Activated CD4-positive, alpha-beta memory T cell treated with anti-CD3 and anti-CD28 coated beads for 36 hours (primary cell): ENCODE results near the gene ZFP3. TPM values are rescaled to one million over a fixed set of nuclear protein-coding genes. Genes with fewer than 3 reads are reported as not detected.
"Not testable (repeated sequence)": the region's sequence is repeated elsewhere in the genome, so short reads cannot be mapped to it uniquely, and the experiment has no call there.

Experiments used
- CTCF ChIA-PET: fragments of 350-600 bp; sonication (Branson Sonifier 250); formaldehyde crosslinking; loops from one replicate; lab custom pipeline; 2021; ENCODE audit warnings: antibody characterized with exemption, inconsistent platforms; lab: Charles Lee
- POLR2A ChIA-PET: fragments of 350-600 bp; sonication (Branson Sonifier 250); formaldehyde crosslinking; loops from one replicate; lab custom pipeline; 2021; ENCODE audit warnings: antibody characterized with exemption; lab: Charles Lee
- DNase-seq: peaks from one replicate; pipeline ENCODE4 v3.0.0-alpha.2; 2020
- H3K27ac Mint-ChIP-seq: one replicate; pipeline ENCODE4 v1.8.0; 2021; ENCODE audit warnings: mixed read lengths
- H3K27me3 Mint-ChIP-seq: one replicate; pipeline ENCODE4 v1.8.0; 2021; ENCODE audit warnings: mixed read lengths
- H3K36me3 Mint-ChIP-seq: one replicate; pipeline ENCODE4 v1.8.0; 2021; ENCODE audit warnings: mixed read lengths
- H3K4me1 Mint-ChIP-seq: one replicate; pipeline ENCODE4 v1.8.0; 2021; ENCODE audit warnings: low read depth, mixed read lengths
- H3K4me3 Mint-ChIP-seq: one replicate; pipeline ENCODE4 v1.8.0; 2021; ENCODE audit warnings: mild to moderate bottlenecking, mixed read lengths
- H3K9me3 Mint-ChIP-seq: one replicate; pipeline ENCODE4 v1.8.0; 2021; ENCODE audit warnings: mixed read lengths
- intact Hi-C: fragments of 100-400 bp; cut with micrococcal nuclease; formaldehyde crosslinking; loops from one replicate; pipeline ENCODE4 v1.15.1; 2023
- total RNA-seq, 2 experiments: library from RNA; stranded (reverse); gene quantifications; one replicate each; pipeline ENCODE4 v1.2.3, GENCODE V29; 2021

Gene ZFP3
- total RNA-seq, 2 experiments from 2014 or later: 1.8 to 1.9 TPM

DNA sequence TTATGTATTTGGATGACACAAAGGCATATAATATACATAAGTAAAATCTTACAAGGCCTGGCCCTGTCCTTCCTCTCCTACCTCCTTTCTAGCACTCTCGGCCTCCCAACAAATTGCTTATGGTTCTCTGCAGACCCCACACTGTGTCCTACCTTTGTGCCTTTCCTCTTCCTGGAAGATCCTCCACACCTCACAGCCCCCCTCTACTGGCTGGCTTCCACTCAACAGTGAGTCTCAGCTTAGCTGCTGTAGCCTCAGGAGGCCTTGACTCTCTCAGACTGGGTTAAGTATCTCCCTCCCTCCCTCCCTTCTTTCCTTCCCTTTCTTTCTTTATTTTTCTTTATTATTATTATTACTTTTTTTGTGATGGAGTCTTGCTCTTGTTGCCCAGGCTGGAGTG lies 34.7 kb upstream of the ZFP3 start:
- H3K9me3 Mint-ChIP-seq: no peaks in the 10 kb centered on the region
- H3K36me3 Mint-ChIP-seq: peaks cover 2% of the 10 kb centered on the region
- no peak for DNase-seq
- peak overlapping the region; percentile 58 for H3K27ac Mint-ChIP-seq
- ChIA-PET CTCF (interaction anchor here (1.0 to 3.2 kb wide), 2 partner anchors 13 to 18 kb away, joined by 4 to 11 read pairs; no protein-coding TSS in a partner anchor), POLR2A (interaction anchor here (1.2 kb wide), 1 partner anchor 9 kb away, joined by 4 read pairs; the partner anchor contains the start of gene SLC52A1)
- H3K4me3 Mint-ChIP-seq: peak overlapping the region; percentile 28
- intact Hi-C loops: no loop called here
- H3K27me3 Mint-ChIP-seq: no peaks in the 10 kb centered on the region
- peaks cover 53% of the 10 kb centered on the region for H3K4me1 Mint-ChIP-seq

DNA sequence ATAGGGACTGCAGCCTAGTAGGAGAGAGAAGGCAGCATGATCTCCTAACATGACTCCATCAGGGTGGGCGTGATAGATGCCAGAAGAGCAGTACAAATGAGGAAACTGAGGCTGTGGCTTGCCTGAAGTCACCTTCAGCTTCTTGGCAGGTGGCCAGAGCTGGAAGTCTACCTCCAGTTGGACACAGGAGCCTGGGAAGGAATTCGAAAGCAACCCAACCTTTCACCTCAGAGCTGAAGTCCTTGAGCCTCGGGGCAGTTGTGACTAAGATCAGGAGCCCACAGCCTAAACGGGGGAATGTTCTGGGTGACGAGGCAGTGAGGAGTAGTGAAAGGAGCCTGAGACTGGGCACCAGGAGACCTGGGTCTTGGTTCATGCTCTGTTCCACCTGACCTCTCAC lies 33.6 kb upstream of the ZFP3 start:
- Mint-ChIP-seq H3K9me3 (no peaks in the 10 kb centered on the region), H3K27ac (peak overlapping the region; percentile 70), H3K36me3 (peaks cover 2% of the 10 kb centered on the region), H3K4me3 (no peak overlapping the region), H3K4me1 (peaks cover 61% of the 10 kb centered on the region), H3K27me3 (no peaks in the 10 kb centered on the region)
- intact Hi-C loops: no loop called here
- ChIA-PET CTCF (interaction anchor here (1.0 to 3.2 kb wide), 2 partner anchors 14 to 17 kb away, joined by 4 to 11 read pairs; no protein-coding TSS in a partner anchor), POLR2A (interaction anchor here (1.2 kb wide), 1 partner anchor 10 kb away, joined by 4 read pairs; the partner anchor contains the start of gene SLC52A1)
- DNase-seq: no peak

DNA sequence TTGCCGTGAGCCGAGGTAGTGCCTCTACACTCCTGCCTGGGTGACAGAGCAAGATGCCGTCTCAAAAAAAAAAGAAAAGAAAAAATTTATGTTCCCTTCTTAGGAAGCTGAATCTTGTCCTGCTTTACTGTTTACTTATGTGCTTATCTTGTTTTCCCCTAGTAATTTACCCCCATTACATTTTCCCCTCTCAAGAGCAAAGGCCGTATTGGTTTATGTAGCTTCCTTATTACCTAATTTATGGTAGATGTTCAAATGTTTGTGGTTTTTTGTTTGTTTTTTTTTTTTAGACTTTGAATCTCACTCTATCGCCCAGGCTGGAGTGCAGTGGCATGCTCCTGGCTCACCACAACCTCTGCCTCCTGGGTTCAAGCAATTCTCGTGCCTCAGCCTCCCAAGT lies 32.8 kb upstream of the ZFP3 start:
- Mint-ChIP-seq H3K4me3 (no peak overlapping the region), H3K27me3 (no peaks in the 10 kb centered on the region), H3K4me1 (peaks cover 62% of the 10 kb centered on the region), H3K27ac (peak overlapping the region; percentile 70), H3K36me3 (peaks cover 2% of the 10 kb centered on the region), H3K9me3 (no peaks in the 10 kb centered on the region)
- ChIA-PET POLR2A (interaction anchor here (0.7 kb wide), 2 partner anchors 8 to 53 kb away, joined by 3 to 4 read pairs; no protein-coding TSS in a partner anchor), CTCF (interaction anchor here (0.6 to 3.2 kb wide), 4 partner anchors 9 to 65 kb away, joined by 3 to 11 read pairs (median 6); no protein-coding TSS in a partner anchor)
- DNase-seq: no peak
- intact Hi-C loops: no loop called here

DNA sequence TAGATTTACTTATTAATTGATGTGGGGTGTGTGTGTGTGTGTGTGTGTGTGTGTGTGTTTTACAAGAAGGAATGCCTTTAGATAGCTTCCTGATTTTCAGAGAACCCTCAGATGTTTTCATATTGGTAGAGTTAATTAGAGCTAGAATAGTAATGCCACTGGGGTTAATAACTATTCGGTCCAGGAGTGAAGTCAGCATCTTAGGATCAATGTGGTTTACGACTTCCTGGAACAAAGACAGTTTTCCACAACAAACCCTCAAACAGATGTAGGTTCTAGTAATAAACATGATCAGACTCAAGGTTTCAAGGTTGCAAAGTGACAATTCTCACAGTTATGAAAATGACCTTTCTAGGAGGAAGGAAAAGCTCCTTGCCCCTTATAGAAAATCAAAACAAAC lies 30.8 kb upstream of the ZFP3 start:
- no peaks in the 10 kb centered on the region for H3K9me3 Mint-ChIP-seq
- intact Hi-C loops: loop anchor here (1.0 kb wide), 1 partner anchor 16 kb away; no protein-coding TSS in a partner anchor
- no peaks in the 10 kb centered on the region for H3K27me3 Mint-ChIP-seq
- peak overlapping the region; percentile 77 for H3K27ac Mint-ChIP-seq
- ChIA-PET CTCF (interaction anchor here (0.6 to 3.7 kb wide), 3 partner anchors 14 to 136 kb away, joined by 3 to 10 read pairs (median 4); no protein-coding TSS in a partner anchor), POLR2A (no interaction called here)
- no peak for DNase-seq
- H3K4me1 Mint-ChIP-seq: peaks cover 54% of the 10 kb centered on the region
- H3K4me3 Mint-ChIP-seq: no peak overlapping the region
- H3K36me3 Mint-ChIP-seq: peaks cover 2% of the 10 kb centered on the region

DNA sequence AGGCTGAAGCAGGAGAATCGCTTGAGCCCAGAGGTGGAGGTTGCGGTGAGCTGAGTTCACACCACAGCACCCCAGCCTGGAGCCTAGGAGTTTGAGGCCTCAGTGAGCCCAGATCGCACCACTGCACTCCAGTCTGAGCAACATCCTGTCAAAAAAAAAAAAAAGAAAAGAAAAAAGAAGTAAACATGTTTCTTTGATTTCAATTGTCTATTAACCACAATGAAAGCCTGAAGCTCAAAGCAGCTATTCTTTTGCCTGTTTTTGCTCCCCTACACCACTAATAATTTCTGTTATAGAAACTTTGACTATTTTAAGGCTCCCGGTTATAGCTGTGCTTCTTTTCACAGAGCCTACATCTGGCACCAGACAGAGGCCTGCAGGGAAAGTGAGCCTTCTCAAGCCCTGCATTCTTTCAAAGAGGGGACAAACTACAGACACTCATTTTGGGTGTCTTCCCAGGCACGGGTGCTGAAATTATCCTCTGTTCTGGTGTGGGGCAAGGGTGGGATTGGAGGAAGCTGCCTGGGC lies 28.9 kb upstream of the ZFP3 start:
- ChIA-PET CTCF (interaction anchor here (0.9 to 3.7 kb wide), 4 partner anchors 14 to 19 kb away, joined by 3 to 11 read pairs (median 7); no protein-coding TSS in a partner anchor), POLR2A (interaction anchor here (0.5 to 1.6 kb wide), 2 partner anchors 14 to 79 kb away, joined by 3 to 5 read pairs; partner anchors contain the start of gene SLC52A1)
- intact Hi-C loops: no loop called here

DNA sequence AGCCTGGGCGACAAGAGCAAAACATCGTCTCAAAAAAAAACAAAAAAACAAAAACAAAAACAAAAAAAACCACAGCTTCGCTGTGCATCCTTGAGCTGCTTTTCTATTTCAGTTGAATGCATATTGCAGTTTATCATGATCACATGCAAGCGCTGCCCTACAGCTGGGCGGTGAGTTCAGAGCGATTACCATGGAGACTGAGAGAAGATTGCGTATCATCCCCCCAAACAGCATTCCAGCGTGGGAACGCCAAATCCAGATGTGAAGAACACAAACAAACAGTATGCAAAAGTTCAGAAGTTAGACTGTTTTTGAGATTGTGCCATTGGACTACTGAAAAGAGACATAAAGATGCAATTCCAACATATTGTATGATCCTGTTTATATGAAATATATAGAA lies 28.0 kb upstream of the ZFP3 start:
- Mint-ChIP-seq H3K36me3 (no peaks in the 10 kb centered on the region), H3K9me3 (no peaks in the 10 kb centered on the region), H3K4me3 (no peak overlapping the region), H3K27me3 (no peaks in the 10 kb centered on the region), H3K27ac (no peak overlapping the region), H3K4me1 (peaks cover 34% of the 10 kb centered on the region)
- intact Hi-C loops: no loop called here
- ChIA-PET POLR2A (interaction anchor here (1.6 kb wide), 1 partner anchor 80 kb away, joined by 5 read pairs; no protein-coding TSS in a partner anchor), CTCF (interaction anchor here (0.9 to 3.7 kb wide), 3 partner anchors 13 to 20 kb away, joined by 3 to 11 read pairs (median 10); no protein-coding TSS in a partner anchor)
- no peak for DNase-seq

More for the DNA sequence above, 28.9 kb upstream of the ZFP3 start:
- no peaks in the 10 kb centered on the region for H3K36me3 Mint-ChIP-seq
- H3K9me3 Mint-ChIP-seq: no peaks in the 10 kb centered on the region
- H3K27ac Mint-ChIP-seq: peak overlapping the region; percentile 78
- H3K4me3 Mint-ChIP-seq: no peak overlapping the region
- peaks cover 41% of the 10 kb centered on the region for H3K4me1 Mint-ChIP-seq
- DNase-seq: peak; percentile 76
- H3K27me3 Mint-ChIP-seq: no peaks in the 10 kb centered on the region

DNA sequence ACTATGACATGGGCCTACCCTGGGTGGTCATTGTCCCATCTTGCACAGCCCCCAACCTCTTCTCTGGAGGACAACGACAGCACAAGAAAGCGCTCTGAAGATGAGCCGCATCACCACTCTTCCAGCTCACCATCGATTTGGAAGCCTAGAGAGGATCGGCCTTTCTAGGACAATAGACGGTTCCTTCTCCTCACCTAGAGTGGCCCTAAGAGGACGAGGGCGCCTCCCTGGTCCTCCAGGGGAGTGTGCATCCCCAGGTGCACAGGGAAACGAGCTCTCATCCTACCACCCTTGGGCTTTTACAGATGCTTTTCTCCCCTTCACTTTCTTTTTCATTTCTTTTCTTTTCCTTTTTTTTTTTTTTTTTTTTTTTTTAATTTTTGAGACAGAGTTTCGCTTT lies 22.7 kb upstream of the ZFP3 start:
- Mint-ChIP-seq H3K4me3 (no peak overlapping the region), H3K4me1 (no peaks in the 10 kb centered on the region), H3K36me3 (no peaks in the 10 kb centered on the region), H3K27me3 (no peaks in the 10 kb centered on the region), H3K9me3 (no peaks in the 10 kb centered on the region), H3K27ac (no peak overlapping the region)
- ChIA-PET POLR2A (no interaction called here), CTCF (no interaction called here)
- no peak for DNase-seq
- intact Hi-C loops: no loop called here

DNA sequence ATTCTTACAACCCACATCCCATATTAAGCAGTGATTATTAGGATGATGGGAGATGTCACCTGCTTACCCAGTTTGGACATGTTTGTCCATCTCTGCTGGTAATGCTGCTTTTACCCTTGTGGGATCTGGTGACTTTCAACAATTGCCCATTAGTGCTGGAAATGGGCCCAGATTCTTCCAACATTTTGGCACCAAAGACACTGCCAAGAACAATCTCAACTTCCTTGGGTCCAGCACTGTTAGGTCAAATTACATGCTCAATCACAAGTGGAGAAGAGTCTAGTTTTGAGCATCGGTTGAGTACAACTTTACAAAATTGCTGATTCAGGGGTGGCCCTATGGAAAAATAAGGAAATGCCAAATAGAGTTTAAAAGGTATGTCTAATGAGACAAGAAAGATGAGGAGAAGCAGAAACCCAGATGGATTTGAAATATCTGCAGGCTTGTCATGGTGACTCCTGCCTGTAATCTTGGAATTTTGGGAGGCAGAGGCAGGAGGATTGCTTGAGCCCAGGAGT lies 13.0 kb upstream of the ZFP3 start:
- Mint-ChIP-seq H3K9me3 (no peaks in the 10 kb centered on the region), H3K27ac (no peak overlapping the region), H3K4me1 (peaks cover 9% of the 10 kb centered on the region), H3K4me3 (no peak overlapping the region), H3K27me3 (no peaks in the 10 kb centered on the region), H3K36me3 (no peaks in the 10 kb centered on the region)
- CTCF ChIA-PET: interaction anchor here (4.1 to 5.2 kb wide), 2 partner anchors 36 to 86 kb away, joined by 57 to 74 read pairs; no protein-coding TSS in a partner anchor
- POLR2A ChIA-PET: no interaction called here
- intact Hi-C loops: no loop called here
- no peak for DNase-seq

DNA sequence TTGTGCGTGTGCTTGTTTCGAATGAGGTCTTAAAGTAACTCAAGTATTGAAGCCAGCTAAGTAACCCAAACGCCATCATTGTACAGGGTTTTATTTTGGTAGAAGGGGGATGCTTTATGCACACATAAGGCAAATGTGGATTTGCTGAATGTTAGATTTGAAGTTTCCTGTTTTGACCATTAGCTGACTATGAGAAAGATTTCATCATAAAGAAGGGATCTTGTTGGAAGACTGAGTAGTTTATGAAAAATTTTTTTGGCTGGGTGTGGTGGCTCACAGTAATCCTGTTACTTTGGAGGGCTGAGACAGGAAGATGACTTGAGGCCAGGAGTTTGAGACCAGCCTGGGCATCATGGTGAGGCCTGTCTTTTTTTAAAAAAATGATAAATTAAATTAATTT lies 10.0 kb upstream of the ZFP3 start:
- H3K9me3 Mint-ChIP-seq: no peaks in the 10 kb centered on the region
- H3K4me3 Mint-ChIP-seq: no peak overlapping the region
- ChIA-PET CTCF (interaction anchor here (1.1 to 1.9 kb wide), 2 partner anchors 37 to 159 kb away, joined by 4 read pairs; no protein-coding TSS in a partner anchor), POLR2A (no interaction called here)
- intact Hi-C loops: no loop called here
- H3K27ac Mint-ChIP-seq: no peak overlapping the region
- H3K4me1 Mint-ChIP-seq: peaks cover under 1% of the 10 kb centered on the region
- no peaks in the 10 kb centered on the region for H3K27me3 Mint-ChIP-seq
- H3K36me3 Mint-ChIP-seq: no peaks in the 10 kb centered on the region
- DNase-seq: no peak

DNA sequence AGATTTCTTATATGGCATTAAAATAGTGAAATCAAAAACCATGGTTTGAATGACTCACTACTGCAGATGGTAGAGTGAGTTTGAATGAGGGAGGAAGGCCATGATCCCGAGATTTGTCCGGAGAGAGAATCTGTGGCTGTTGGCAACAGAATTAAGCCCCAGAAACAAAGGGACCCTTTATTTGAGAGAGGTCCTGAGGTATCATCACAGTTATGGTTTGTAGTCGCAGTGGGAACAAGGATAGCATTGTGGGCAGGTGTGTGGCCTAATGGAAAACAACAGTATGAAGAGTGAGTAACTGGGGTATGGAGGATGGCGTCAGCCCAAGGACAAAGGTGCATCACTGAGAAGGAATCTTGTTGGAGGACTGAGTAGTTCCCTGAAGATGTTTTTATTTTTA lies 8.5 kb upstream of the ZFP3 start:
- Mint-ChIP-seq H3K27ac (no peak overlapping the region), H3K9me3 (no peaks in the 10 kb centered on the region), H3K4me3 (no peak overlapping the region), H3K4me1 (no peaks in the 10 kb centered on the region), H3K27me3 (no peaks in the 10 kb centered on the region), H3K36me3 (no peaks in the 10 kb centered on the region)
- intact Hi-C loops: no loop called here
- no peak for DNase-seq
- CTCF ChIA-PET: no interaction called here
- POLR2A ChIA-PET: no interaction called here

DNA sequence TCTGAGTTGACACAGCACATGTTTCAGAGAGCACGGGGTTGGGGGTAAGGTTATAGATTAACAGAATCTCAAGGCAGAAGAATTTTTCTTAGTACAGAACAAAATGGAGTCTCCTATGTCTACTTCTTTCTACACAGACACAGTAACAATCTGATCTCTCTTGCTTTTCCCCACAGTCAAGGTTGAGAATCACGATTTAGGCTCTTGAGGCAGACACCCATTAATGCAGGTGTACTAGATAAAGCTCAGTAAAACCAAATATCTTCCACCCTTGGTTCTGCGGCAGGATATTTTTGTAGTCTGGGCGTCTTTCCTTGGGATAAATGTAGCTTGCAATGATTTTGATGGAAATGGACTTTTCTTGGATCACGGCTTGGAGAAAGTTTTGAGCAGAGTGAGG lies 2.8 kb upstream of the ZFP3 start:
- H3K4me3 Mint-ChIP-seq, H3K27me3 Mint-ChIP-seq, CTCF ChIA-PET, H3K36me3 Mint-ChIP-seq, intact Hi-C loops, H3K27ac Mint-ChIP-seq, DNase-seq, POLR2A ChIA-PET, H3K9me3 Mint-ChIP-seq: not testable (repeated sequence)
- peaks cover 19% of the 10 kb centered on the region for H3K4me1 Mint-ChIP-seq

DNA sequence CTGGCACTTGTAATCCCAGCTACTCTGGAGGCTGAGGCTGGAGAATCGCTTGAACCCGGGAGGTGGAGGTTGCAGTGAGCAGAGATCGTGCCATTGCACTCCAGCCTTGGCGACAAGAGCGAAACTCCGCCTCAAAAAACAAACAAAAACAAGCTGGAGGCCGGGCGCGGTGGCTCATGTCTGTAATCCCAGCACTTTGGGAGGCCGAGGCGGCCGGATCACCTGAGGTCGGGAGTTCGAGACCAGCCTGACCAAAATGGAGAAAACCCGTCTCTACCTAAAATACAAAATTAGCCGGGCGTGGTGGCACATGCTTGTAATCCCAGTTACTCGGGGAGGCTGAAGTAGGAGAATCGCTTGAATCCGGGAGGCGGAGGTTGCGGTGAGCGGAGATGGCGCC lies 992 bp upstream of the ZFP3 start:
- H3K27me3 Mint-ChIP-seq, H3K9me3 Mint-ChIP-seq, H3K36me3 Mint-ChIP-seq, intact Hi-C loops, DNase-seq: not testable (repeated sequence)
- Mint-ChIP-seq H3K27ac (peak overlapping the region; percentile 87), H3K4me1 (peaks cover 25% of the 10 kb centered on the region), H3K4me3 (peak overlapping the region; percentile 70)
- ChIA-PET POLR2A (interaction anchor here (0.5 to 1.7 kb wide), 2 partner anchors 80 to 81 kb away, joined by 3 to 5 read pairs; partner anchors contain the start of genes INCA1 and KIF1C), CTCF (interaction anchor here (1.6 kb wide), 1 partner anchor 111 kb away, joined by 3 read pairs; no protein-coding TSS in a partner anchor)
